GM10266 (cell line): ENCODE results near the gene LLGL2.
A peak's percentile ranks its signal among the peaks of the same experiment; 100 is the strongest.
"Not testable (repeated sequence)": the region's sequence is repeated elsewhere in the genome, so short reads cannot be mapped to it uniquely, and the experiment has no call there.

Source experiments
- DNase-seq: peaks from one replicate; pipeline ENCODE4 v3.0.0; 2012; ENCODE audit errors: extremely low spot score
- CTCF ChIP-seq: IDR thresholded peaks from 2 replicates; pipeline ENCODE4 v1.5.1; 2012; ENCODE audit warnings: mild to moderate bottlenecking, low read depth; ENCODE audit not compliant: control insufficient read depth, insufficient read depth; ENCODE audit errors: missing control alignments

The LLGL2 gene

GRCh38 chr17:75524970-75525805 lies at the start of gene LLGL2:
Gene LLGL2 (plus strand): TSS chr17:75525697. CDS start chr17:75543427, 17,730 bp downstream.
- peak; percentile 98 for DNase-seq
- peak; percentile 59 for TF ChIP-seq CTCF

DNA sequence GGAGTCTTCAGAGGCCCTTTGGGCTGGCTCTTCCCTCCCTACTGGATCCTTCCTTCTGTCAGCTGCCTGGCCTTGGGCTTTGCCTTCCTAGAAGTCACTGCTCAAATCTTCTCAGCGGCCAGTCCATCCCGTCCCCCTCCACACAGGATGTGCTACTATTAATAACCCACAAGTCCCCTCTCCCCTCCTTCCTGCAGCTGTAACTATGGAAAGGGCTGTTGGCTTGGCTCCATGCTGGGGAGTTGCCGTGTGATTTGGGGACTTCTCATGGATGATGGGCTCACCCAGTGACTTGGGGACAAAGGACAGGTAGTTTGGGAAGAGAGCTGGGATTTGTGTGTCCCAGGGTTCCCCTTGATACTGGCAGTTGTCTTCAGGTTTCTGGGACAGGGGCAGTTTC lies 49.6 kb upstream of the LLGL2 start:
- no peak for DNase-seq
- no peak for TF ChIP-seq CTCF

DNA sequence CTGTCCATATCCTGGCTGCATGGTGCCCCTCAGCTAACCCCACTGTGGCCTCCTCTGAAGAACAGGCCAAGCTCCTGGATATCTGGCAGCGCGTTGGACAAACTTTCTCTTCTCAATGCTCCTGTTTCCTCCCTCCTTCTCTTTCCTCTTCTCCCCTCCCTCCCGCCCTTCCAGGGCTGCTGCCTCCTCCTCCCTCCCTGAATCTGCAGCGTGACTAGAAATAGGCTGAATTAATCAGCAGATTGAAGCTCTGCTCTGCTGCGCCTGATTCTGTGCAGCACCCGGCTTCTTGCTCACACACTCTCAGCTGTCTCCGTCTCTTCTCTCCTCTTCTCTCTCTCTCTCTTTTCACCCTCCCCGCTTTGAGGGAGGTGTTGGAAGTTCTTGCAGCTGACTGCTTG lies 49.2 kb upstream of the LLGL2 start:
- no peak for TF ChIP-seq CTCF
- no peak for DNase-seq

GRCh38 chr17:75476752-75477489 lies 48.6 kb upstream of the LLGL2 start:
- no peak for DNase-seq
- TF ChIP-seq CTCF: no peak

DNA sequence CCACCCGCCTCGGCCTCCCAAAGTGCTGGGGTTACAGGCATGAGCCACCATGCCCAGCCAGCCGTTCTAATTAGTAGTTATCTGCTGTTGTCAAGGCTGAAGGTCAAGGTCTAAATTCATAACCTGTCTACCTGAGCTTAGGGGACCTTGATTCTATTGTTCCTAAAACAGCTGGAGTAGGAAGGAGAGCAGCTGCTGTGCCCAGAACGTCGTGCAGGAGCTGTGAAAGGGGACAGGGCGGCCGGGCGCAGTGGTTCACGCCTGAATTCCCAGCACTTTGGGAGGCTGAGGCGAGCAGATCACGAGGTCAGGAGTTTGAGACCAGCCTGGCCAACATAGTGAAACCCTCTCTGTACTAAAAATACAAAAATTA lies 48.0 kb upstream of the LLGL2 start:
- not testable (repeated sequence) for DNase-seq

GRCh38 chr17:75478508-75478907 lies 47.0 kb upstream of the LLGL2 start:
- TF ChIP-seq CTCF: no peak
- no peak for DNase-seq

DNA sequence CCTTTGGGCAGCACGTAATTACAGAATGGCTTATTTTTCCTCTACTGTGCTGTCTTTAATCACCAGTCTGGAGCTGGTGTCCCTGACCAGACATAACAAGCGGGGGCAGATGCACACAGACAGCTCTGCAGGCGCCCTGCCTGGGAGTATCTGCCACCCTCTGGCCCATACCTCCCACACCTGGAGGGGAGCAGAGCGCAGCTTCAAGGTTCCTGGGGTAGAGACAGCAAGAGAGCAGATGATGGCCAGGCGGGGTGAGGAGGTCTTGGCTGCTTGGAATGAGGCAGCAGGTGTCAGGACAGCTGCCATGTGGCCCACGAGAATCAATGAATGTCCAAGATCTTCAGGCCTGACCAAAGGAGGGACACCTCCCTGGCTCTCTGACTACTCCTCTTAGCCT lies 45.2 kb upstream of the LLGL2 start:
- DNase-seq: no peak
- TF ChIP-seq CTCF: no peak
